GM23338 (cell line): Measurements from ENCODE around the gene GOSR1.

Experiments used
- CREB1 ChIP-seq: fragments of 250-450 bp; sonication (Bioruptor Pico); IDR thresholded peaks from 2 replicates; pipeline ENCODE4 v1.5.0; 2020; ENCODE audit warnings: low read depth, mild to moderate bottlenecking, moderate library complexity
- EZH2 ChIP-seq: fragments of 200-600 bp; sonication (generic); IDR thresholded peaks from one replicate; pipeline ENCODE4 v1.8.0; 2017; ENCODE audit warnings: antibody characterized with exemption, mild to moderate bottlenecking, low read depth; ENCODE audit not compliant: unreplicated experiment
- EZH2phosphoT487 ChIP-seq: fragments of 200-600 bp; sonication (generic); IDR thresholded peaks from one replicate; pipeline ENCODE4 v1.8.1; 2018; ENCODE audit warnings: antibody characterized with exemption; ENCODE audit not compliant: unreplicated experiment
- JUNB ChIP-seq: IDR thresholded peaks from one replicate; pipeline ENCODE4 v1.6.1; 2016; ENCODE audit warnings: antibody characterized with exemption; ENCODE audit not compliant: unreplicated experiment
- POLR2AphosphoS5 ChIP-seq: IDR thresholded peaks from 2 replicates; pipeline ENCODE4 v1.6.1; 2016; ENCODE audit warnings: antibody characterized with exemption, low read depth
- ZNF331 ChIP-seq: fragments of 250-450 bp; sonication (Bioruptor Pico); IDR thresholded peaks from 2 replicates; pipeline ENCODE4 v1.5.0; 2020; ENCODE audit warnings: low read depth, mild to moderate bottlenecking, moderate library complexity
- TF ChIP-seq, protein P1 (sequence below), 2 experiments: fragments of 200-600 bp in 1 of 2; sonication (generic) in 1 of 2; conservative IDR thresholded peaks; 2 replicates each; pipeline versions ENCODE4 v1.5.1 to v1.6.1; 2016 to 2017; ENCODE audit warnings: antibody characterized with exemption in 2 of 2, low read depth in 2 of 2, mild to moderate bottlenecking in 2 of 2, moderate library complexity in 1 of 2
- TF ChIP-seq, protein P2 (sequence below): IDR thresholded peaks from 2 replicates; pipeline ENCODE4 v1.6.1; 2016; ENCODE audit warnings: antibody characterized with exemption
- TF ChIP-seq, protein P3 (sequence below): IDR thresholded peaks from one replicate; pipeline ENCODE4 v1.6.1; 2018; ENCODE audit warnings: antibody characterized with exemption; ENCODE audit not compliant: unreplicated experiment

DNA sequence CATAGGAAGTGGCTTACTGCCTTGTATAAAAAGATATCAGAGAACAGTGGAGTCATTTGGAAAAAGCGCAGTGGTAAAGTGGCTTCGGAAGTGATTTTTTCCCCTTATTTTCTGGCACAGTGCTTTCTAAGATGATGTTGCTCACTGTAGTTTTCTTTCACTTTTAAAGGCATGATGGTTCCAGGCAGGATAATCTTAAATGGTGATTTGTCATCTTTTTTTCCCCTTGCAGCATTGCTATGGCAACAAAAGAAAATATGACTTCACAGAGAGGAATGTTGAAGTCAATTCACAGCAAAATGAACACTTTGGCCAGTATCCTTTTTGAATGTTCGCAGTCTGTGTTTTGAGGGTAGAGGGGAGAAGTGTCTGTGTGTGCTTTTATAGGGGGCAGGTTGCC, 42.5 kb downstream of the GOSR1 start:
- TF ChIP-seq, protein P1, sequence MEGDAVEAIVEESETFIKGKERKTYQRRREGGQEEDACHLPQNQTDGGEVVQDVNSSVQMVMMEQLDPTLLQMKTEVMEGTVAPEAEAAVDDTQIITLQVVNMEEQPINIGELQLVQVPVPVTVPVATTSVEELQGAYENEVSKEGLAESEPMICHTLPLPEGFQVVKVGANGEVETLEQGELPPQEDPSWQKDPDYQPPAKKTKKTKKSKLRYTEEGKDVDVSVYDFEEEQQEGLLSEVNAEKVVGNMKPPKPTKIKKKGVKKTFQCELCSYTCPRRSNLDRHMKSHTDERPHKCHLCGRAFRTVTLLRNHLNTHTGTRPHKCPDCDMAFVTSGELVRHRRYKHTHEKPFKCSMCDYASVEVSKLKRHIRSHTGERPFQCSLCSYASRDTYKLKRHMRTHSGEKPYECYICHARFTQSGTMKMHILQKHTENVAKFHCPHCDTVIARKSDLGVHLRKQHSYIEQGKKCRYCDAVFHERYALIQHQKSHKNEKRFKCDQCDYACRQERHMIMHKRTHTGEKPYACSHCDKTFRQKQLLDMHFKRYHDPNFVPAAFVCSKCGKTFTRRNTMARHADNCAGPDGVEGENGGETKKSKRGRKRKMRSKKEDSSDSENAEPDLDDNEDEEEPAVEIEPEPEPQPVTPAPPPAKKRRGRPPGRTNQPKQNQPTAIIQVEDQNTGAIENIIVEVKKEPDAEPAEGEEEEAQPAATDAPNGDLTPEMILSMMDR (conservative IDR thresholded peaks at IDR 0.05; ENCODE audit: low read depth in 2 of 2): no peak
- TF ChIP-seq, protein P2, sequence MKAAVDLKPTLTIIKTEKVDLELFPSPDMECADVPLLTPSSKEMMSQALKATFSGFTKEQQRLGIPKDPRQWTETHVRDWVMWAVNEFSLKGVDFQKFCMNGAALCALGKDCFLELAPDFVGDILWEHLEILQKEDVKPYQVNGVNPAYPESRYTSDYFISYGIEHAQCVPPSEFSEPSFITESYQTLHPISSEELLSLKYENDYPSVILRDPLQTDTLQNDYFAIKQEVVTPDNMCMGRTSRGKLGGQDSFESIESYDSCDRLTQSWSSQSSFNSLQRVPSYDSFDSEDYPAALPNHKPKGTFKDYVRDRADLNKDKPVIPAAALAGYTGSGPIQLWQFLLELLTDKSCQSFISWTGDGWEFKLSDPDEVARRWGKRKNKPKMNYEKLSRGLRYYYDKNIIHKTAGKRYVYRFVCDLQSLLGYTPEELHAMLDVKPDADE: no peak
- TF ChIP-seq EZH2phosphoT487 (no peak), ZNF331 (no peak), JUNB (no peak), POLR2AphosphoS5 (no peak), EZH2 (no peak), CREB1 (CRISPR knock-in tag) (no peak)
- TF ChIP-seq, protein P3, sequence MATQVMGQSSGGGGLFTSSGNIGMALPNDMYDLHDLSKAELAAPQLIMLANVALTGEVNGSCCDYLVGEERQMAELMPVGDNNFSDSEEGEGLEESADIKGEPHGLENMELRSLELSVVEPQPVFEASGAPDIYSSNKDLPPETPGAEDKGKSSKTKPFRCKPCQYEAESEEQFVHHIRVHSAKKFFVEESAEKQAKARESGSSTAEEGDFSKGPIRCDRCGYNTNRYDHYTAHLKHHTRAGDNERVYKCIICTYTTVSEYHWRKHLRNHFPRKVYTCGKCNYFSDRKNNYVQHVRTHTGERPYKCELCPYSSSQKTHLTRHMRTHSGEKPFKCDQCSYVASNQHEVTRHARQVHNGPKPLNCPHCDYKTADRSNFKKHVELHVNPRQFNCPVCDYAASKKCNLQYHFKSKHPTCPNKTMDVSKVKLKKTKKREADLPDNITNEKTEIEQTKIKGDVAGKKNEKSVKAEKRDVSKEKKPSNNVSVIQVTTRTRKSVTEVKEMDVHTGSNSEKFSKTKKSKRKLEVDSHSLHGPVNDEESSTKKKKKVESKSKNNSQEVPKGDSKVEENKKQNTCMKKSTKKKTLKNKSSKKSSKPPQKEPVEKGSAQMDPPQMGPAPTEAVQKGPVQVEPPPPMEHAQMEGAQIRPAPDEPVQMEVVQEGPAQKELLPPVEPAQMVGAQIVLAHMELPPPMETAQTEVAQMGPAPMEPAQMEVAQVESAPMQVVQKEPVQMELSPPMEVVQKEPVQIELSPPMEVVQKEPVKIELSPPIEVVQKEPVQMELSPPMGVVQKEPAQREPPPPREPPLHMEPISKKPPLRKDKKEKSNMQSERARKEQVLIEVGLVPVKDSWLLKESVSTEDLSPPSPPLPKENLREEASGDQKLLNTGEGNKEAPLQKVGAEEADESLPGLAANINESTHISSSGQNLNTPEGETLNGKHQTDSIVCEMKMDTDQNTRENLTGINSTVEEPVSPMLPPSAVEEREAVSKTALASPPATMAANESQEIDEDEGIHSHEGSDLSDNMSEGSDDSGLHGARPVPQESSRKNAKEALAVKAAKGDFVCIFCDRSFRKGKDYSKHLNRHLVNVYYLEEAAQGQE: no peak
